GM23248 (cell line): ENCODE data around the gene SLC7A1.

Experiments
- EZH2 ChIP-seq: fragments of 200-600 bp; sonication (generic); IDR thresholded peaks from 2 replicates; pipeline ENCODE4 v1.6.1; 2018; ENCODE audit warnings: antibody characterized with exemption, mild to moderate bottlenecking; ENCODE audit not compliant: insufficient read depth, poor library complexity, severe bottlenecking
- EZH2phosphoT487 ChIP-seq: fragments of 200-600 bp; sonication (generic); IDR thresholded peaks from 2 replicates; pipeline ENCODE4 v1.6.1; 2018; ENCODE audit warnings: antibody characterized with exemption, moderate library complexity, mild to moderate bottlenecking, low read depth; ENCODE audit not compliant: insufficient read depth

- TF ChIP-seq EZH2 (no peak), EZH2phosphoT487 (no peak)
Measured at GRCh38 chr13:29498426-29499040, 97.0 kb downstream of the SLC7A1 start.
